OCI-LY3 (cell line): ENCODE data around the gene CTSD.

ENCODE experiments used
- H2AFZ ChIP-seq: fragments of 200-600, 300-600 bp; shearing (Covaris generic); 2 replicates; pipeline ENCODE4 v1.6.0; 2014; ENCODE audit warnings: antibody characterized with exemption, low read depth, low read length
- H3K27ac ChIP-seq: fragments of 200-600, 300-600 bp; sonication (generic); 2 replicates; pipeline ENCODE4 v1.5.1; 2014; ENCODE audit warnings: mild to moderate bottlenecking, low read length, moderate library complexity, mixed read lengths
- H3K27me3 ChIP-seq: fragments of 200-600, 300-600 bp; sonication (generic); 2 replicates; pipeline ENCODE4 v1.6.1; 2014; ENCODE audit warnings: low read depth, low read length, mixed read lengths
- H3K36me3 ChIP-seq: fragments of 200-600, 300-600 bp; sonication (generic); replicated peaks from 2 replicates; pipeline ENCODE3; 2014; ENCODE audit warnings: low read depth, low read length, mixed read lengths
- H3K4me1 ChIP-seq: fragments of 300-600, 200-600 bp; sonication (generic); 2 replicates; pipeline ENCODE4 v1.6.1; 2014; ENCODE audit warnings: low read length, mixed read lengths
- H3K4me2 ChIP-seq: fragments of 200-600, 300-600 bp; sonication (generic); 2 replicates; pipeline ENCODE4 v1.6.1; 2014; ENCODE audit warnings: low read length, mixed read lengths
- H3K4me3 ChIP-seq: fragments of 300-600, 200-600 bp; sonication (generic); 2 replicates; pipeline ENCODE4 v1.5.1; 2014; ENCODE audit warnings: antibody characterized with exemption, mild to moderate bottlenecking, low read length, moderate library complexity
- H3K79me2 ChIP-seq: fragments of 300-600, 200-600 bp; shearing (Covaris generic); 2 replicates; pipeline ENCODE4 v1.6.1; 2014; ENCODE audit warnings: mild to moderate bottlenecking, low read length, mixed read lengths
- H3K9ac ChIP-seq: fragments of 300-600, 200-600 bp; shearing (Covaris generic); 2 replicates; pipeline ENCODE4 v1.6.0; 2014; ENCODE audit warnings: mild to moderate bottlenecking, low read length, moderate library complexity
- H3K9me3 ChIP-seq: fragments of 200-600, 300-600 bp; shearing (Covaris generic); 2 replicates; pipeline ENCODE4 v1.6.1; 2014; ENCODE audit warnings: low read length, mixed read lengths; ENCODE audit not compliant: insufficient read depth
- H4K20me1 ChIP-seq: fragments of 200-600, 300-600 bp; sonication (generic); 2 replicates; pipeline ENCODE4 v1.6.1; 2016; ENCODE audit warnings: low read length, mixed read lengths; ENCODE audit not compliant: insufficient read depth
- CTCF ChIP-seq: fragments of 200-600, 300-600 bp; sonication (generic); IDR thresholded peaks from 2 replicates; pipeline ENCODE4 v1.5.1; 2014; ENCODE audit warnings: antibody characterized with exemption, low read length, low read depth
- EZH2phosphoT487 ChIP-seq: fragments of 200-600 bp; shearing (Covaris generic); IDR thresholded peaks from 2 replicates; pipeline ENCODE4 v1.6.1; 2018; ENCODE audit warnings: antibody characterized with exemption, mixed run types, low read depth

The CTSD gene

GRCh38 chr11:1739576-1739975 is 24.2 kb downstream of the CTSD start:
- no peaks in the 10 kb centered on the region for H3K4me1 ChIP-seq
- no peaks in the 10 kb centered on the region for H3K36me3 ChIP-seq
- H2AFZ ChIP-seq = no peak overlapping the region
- H3K27ac ChIP-seq = no peak overlapping the region
- no peaks in the 10 kb centered on the region for H3K79me2 ChIP-seq
- no peaks in the 10 kb centered on the region; the same call in 1 of the 2 replicates for H4K20me1 ChIP-seq
- peaks cover 4% of the 10 kb centered on the region; the same call in 1 of the 2 replicates for H3K9me3 ChIP-seq
- H3K27me3 ChIP-seq = peaks cover 4% of the 10 kb centered on the region; the same call in 1 of the 2 replicates
- H3K4me2 ChIP-seq = no peak overlapping the region
- H3K9ac ChIP-seq = no peak overlapping the region
- H3K4me3 ChIP-seq = no peak overlapping the region
- TF ChIP-seq CTCF = no peak
- no peak for TF ChIP-seq EZH2phosphoT487

- H3K9me3 ChIP-seq = peaks cover 4% of the 10 kb centered on the region; the same call in 1 of the 2 replicates
- no peak overlapping the region for H3K4me3 ChIP-seq
- no peak overlapping the region for H2AFZ ChIP-seq
- no peaks in the 10 kb centered on the region; the same call in 1 of the 2 replicates for H4K20me1 ChIP-seq
- H3K27me3 ChIP-seq = peaks cover 4% of the 10 kb centered on the region; the same call in 1 of the 2 replicates
- H3K36me3 ChIP-seq = no peaks in the 10 kb centered on the region
- H3K27ac ChIP-seq = no peak overlapping the region
- no peaks in the 10 kb centered on the region for H3K4me1 ChIP-seq
- no peak overlapping the region for H3K4me2 ChIP-seq
- no peaks in the 10 kb centered on the region for H3K79me2 ChIP-seq
- no peak for TF ChIP-seq EZH2phosphoT487
- TF ChIP-seq CTCF = no peak
- H3K9ac ChIP-seq = no peak overlapping the region
These were observed 25.3 kb downstream of the CTSD start for GRCh38 chr11:1738380-1738779.

- Histone ChIP-seq H4K20me1 (no peaks in the 10 kb centered on the region), H3K79me2 (no peaks in the 10 kb centered on the region), H3K27me3 (peaks cover 4% of the 10 kb centered on the region; the same call in 1 of the 2 replicates), H3K27ac (no peak overlapping the region), H3K4me1 (no peaks in the 10 kb centered on the region), H3K9ac (no peak overlapping the region), H3K4me2 (no peak overlapping the region), H3K36me3 (no peaks in the 10 kb centered on the region), H2AFZ (no peak overlapping the region), H3K9me3 (peaks cover 4% of the 10 kb centered on the region; the same call in 1 of the 2 replicates), H3K4me3 (no peak overlapping the region)
- TF ChIP-seq EZH2phosphoT487 = no peak
- TF ChIP-seq CTCF = no peak
These were observed 26.5 kb downstream of the CTSD start for GRCh38 chr11:1737080-1737757.

DNA sequence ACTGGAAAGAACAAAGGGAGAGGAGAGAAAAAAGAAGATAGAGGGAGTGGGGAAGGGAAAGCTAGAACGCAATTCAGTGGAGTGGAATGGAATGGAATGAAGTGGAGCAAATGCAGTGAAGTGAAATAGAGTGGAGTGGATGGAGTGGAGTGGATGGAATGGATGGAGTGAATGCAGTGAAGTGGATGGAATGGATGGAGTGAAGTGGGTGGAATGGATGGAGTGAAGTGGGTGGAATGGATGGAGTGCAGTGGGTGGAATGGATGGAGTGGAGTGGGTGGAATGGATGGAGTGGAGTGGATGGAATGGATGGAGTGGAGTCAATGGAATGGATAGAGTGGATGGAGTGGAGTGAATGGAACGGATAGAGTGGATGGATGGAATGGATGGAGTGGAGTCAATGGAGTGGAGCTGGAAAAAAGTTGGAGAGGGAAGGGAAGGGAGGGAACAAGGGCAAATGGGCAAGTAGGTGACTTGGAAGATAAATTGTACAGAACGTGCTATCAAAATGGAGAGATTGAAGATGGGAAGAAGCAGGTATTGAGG is 27.2 kb downstream of the CTSD start:
- peaks cover 4% of the 10 kb centered on the region; the same call in 1 of the 2 replicates for H3K9me3 ChIP-seq
- H3K4me2 ChIP-seq = no peak overlapping the region
- no peak overlapping the region for H3K27ac ChIP-seq
- H4K20me1 ChIP-seq = no peaks in the 10 kb centered on the region
- H3K9ac ChIP-seq = no peak overlapping the region
- no peaks in the 10 kb centered on the region for H3K4me1 ChIP-seq
- H3K27me3 ChIP-seq = peaks cover 4% of the 10 kb centered on the region; the same call in 1 of the 2 replicates
- no peak for TF ChIP-seq CTCF
- no peak for TF ChIP-seq EZH2phosphoT487
- H3K79me2 ChIP-seq = no peaks in the 10 kb centered on the region
- H3K36me3 ChIP-seq = no peaks in the 10 kb centered on the region
- H2AFZ ChIP-seq = no peak overlapping the region
- H3K4me3 ChIP-seq = no peak overlapping the region
